HG02759 (cell line): Measurements from ENCODE around the gene LRPAP1.

Experiments used
- ATAC-seq: cut with Tn5 transposase; IDR thresholded peaks from one replicate; pipeline ENCODE4 v1.9.1; 2021; ENCODE audit warnings: mild to moderate bottlenecking, moderate library complexity; ENCODE audit not compliant: unreplicated experiment

Gene LRPAP1

DNA sequence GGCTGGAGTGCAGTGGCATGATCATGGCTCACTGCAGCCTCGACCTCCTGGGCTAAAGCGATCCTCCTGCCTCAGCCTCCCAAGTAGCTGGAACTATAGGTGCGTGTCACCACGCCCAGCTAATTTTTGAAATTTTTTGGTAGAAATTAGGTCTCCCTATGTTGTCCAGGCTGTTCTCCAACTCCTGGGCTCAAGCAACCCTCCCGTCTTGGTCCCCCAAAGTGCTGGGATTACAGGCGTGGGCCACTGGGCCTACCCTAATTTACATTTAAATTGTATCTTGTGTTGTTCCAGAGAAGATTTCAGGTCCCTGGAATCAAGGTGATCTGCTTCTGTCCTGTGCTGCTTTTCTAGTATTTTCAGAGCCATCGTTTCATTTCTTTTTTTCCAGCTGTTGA is 1.2 kb upstream of the LRPAP1 start:
- no peak for ATAC-seq

- no peak for ATAC-seq
Measured at GRCh38 chr4:3532751-3533422, 665 bp upstream of the LRPAP1 start.

- ATAC-seq: no peak
Measured at GRCh38 chr4:3531318-3531878, 824 bp downstream of the LRPAP1 start.

GRCh38 chr4:3530663-3531254 is 1.5 kb downstream of the LRPAP1 start:
- no peak for ATAC-seq

DNA sequence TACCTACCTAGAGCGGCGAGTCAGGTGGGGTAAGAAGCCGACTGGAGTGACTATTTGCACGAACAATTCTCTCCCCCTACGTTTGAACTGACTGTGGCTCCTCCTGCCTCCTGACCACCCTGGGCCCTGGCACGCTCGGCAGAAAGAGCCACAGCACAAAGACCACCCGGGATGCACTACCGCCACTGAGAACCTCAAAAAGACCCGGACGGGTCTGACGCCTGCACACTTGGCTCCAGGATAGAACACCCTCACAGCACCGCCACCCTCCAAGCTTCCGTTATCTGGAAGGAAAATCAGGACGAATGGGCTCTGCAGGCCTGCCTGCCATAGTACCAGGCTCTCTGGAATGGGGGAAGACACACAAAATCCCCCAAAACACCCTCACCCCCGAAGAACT is 2.2 kb downstream of the LRPAP1 start:
- no peak for ATAC-seq

DNA sequence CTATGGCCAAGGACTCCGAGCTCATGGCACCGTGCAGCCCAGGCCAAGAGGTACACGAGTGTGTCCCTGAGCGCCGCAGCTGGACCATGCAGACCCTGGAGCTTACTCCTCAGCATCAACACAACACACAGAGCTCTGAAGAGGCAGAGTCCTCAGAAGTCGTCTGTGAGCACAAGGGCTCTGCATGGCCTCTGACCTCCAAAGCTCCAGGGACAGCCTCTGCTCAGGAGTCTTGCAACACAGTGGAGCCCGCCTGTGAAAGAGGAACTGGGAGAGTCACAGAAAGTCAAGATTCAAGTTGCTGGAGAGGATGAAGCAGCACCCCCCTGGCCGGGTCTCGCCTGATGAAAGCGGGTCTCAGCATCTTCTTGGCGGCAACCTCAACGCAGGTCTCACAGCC is 2.9 kb downstream of the LRPAP1 start:
- no peak for ATAC-seq

DNA sequence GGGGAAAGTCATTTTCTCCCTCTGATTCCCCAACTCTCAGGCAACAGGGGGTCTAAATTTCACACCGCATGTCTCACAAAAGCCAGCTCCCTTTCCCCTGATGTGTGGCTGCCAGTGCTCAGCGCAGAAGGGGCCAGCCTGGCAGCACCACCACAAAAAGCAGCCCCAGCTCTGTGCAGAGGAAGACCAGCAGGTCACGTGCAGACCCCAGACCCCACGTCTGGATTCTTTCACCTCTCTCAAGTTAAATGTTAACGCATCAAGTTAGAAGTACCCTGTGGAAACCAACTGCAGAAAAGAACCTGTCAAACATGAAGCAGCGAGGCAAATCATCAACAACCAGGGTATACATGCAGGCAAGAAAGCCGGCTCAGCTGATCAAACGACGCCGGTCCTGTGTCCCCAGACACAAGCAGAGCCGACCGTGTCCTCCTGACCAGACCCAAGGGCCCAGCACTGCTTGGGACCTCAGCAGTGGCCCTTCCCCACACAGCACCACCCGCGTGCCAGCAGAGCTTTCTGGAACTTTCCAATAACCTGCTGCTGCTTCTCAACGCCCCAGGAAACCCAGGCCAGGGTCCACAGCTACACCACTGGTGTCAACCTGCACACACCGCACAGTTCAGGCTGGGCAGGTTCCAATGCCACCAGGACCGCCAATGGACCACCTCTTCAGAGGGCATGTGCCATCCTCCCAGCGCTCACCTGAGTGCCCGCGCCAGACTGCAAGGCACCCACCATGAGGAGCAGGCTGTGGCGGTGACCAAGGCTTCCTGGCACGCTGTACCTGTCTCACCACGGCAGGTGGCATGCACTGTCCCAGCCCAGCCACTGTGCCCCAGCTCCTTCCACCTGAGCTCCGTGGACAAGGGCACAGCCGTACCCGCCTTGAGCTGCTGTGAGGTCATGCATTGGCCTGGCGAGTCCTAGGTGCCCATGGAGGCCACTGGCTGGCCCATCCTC is 4.0 kb downstream of the LRPAP1 start:
- ATAC-seq: no peak

- no peak for ATAC-seq
Measured at GRCh38 chr4:3527101-3527913, 4.9 kb downstream of the LRPAP1 start.

- ATAC-seq: no peak
Measured at GRCh38 chr4:3526456-3526855, 5.8 kb downstream of the LRPAP1 start.

DNA sequence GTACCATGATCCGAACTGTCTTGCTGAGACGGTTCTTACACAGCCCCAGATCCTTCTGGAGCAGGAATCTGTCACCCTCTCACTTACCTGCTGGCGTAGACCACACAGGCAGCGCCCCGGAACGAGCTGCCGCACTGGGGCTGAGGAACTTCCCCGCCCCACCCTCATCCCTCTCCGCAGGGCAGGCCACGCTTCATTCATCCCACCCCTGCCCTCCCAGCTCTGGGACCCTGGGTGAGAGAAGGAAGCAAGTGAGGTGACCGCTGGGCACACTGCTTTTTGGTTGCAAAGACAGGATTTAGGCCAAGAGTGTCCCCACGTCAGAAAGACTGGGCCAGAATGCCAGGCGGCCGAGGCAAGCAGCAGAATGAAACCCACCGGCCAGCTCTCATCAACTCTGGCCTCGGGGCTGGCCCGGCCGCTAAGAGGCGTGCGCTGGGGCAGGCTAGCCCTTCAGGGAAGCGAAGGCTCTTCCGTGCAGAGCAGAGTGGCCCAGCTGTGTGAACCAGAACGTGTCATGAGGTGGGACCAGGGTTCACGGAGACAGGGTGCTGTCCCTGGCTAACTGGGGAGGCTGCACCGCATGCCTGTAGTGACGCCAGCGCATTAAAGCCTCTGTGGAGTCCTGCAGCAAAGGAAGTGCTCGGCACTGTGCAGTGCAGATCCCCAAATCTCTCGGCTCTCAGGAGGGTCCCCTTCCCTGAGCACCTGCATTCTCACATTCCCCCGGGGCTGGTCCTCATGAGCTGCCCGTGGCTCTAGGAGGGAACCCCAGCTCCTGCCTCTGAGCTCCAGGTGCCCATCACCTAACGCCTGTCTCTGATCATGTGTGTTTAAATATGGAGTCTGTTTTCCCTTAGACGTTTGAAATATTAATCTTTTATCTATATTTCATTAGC is 6.4 kb downstream of the LRPAP1 start:
- no peak for ATAC-seq

GRCh38 chr4:3524920-3525319 is 7.3 kb downstream of the LRPAP1 start:
- no peak for ATAC-seq

GRCh38 chr4:3524349-3524748 is 7.9 kb downstream of the LRPAP1 start:
- ATAC-seq: no peak

GRCh38 chr4:3523628-3524221 is 8.5 kb downstream of the LRPAP1 start:
- ATAC-seq: no peak

DNA sequence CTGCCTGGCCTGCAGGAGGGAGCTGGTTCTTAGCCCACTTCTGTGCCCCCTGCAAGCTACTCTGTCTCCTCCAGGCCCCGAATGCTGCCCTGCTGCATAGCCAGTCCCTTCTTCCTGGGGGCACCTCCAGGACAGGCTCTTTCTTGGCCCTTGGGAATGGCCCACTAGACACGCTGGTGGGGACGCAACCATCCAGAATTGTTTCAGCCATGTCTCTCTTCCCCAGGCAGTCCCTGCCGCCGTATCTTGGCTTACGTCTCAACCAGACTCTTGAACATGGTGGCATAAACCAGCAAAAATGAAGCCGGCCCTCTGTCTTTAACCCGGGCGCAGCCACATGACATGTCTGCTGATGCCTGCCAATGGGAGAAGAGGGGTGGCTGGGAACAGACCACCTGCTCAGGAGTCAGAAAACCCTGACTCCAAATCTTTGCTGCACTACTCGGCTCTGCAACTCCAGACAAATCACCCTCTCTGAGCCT is 9.0 kb downstream of the LRPAP1 start:
- ATAC-seq: no peak

- no peak for ATAC-seq
Measured at GRCh38 chr4:3522651-3523050, 9.6 kb downstream of the LRPAP1 start.

- no peak for ATAC-seq
Measured at GRCh38 chr4:3522326-3522640, 9.9 kb downstream of the LRPAP1 start.

GRCh38 chr4:3521621-3522325 is 10.4 kb downstream of the LRPAP1 start:
- no peak for ATAC-seq

DNA sequence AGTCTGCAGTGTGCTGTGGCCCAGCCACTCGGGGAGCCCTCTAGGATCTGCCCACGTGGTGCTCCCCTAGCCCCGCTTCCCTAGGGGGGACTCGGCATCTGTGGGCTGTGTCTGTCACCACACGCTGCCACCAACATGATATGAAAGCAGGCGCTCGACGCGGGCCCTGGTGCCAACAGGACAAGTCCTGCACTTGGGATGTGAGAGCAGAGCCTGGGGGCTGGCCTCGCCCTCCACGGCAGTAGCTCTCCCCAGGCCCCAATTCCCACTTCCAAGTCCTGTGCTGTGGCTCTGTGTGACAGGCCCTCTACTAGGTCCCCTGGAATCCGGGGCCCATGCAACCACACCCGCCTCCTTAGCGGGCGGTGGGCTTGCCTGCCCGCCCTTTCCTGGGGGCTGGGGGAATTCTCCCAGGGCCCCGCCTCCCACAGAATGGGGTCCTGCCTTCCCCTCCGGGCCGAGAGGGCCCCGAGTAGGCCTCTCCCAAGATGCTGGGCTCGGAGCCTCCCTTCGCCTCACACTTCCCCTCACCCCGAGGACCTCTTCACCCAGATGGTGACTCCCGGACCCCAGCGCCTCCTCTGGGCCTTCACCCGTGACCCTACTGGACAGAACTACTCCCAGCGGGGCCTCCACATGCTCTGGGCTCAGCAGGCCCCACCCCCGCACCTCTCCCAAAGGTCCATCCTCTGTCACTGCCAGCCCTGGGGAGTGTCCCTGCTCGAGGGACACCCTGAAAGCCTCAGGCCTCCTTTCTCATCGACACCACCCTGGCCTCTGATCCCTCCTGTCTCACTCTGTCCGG is 11.2 kb downstream of the LRPAP1 start:
- ATAC-seq: no peak
